RWPE1 (cell line): ENCODE measurements around the gene ASCL2.
A peak's percentile ranks its signal among the peaks of the same experiment; 100 is the strongest.

Source experiments
- CTCF ChIA-PET: fragments of 350-600 bp; sonication (Branson Sonifier 250); formaldehyde crosslinking; extraction: SDS; loops from one replicate; lab custom pipeline; 2021; lab: Yijun Ruan, JAX
- POLR2A ChIA-PET: fragments of 400-600 bp; formaldehyde crosslinking; extraction: SDS; loops from one replicate; lab custom pipeline; 2020; ENCODE audit warnings: antibody characterized with exemption; ENCODE audit not compliant: low non-redundant PET; lab: Yijun Ruan, JAX
- DNase-seq: peaks from one replicate; pipeline ENCODE4 v3.0.0; 2012; ENCODE audit warnings: low spot score
- H3K27ac ChIP-seq: fragments of 450-650 bp; 2 replicates; pipeline ENCODE4 v1.5.1; 2017
- TF ChIP-seq, protein P1 (sequence below): fragments of 450-650 bp; conservative IDR thresholded peaks from 2 replicates; pipeline ENCODE4 v1.5.1; 2017; ENCODE audit warnings: low read depth, mild to moderate bottlenecking

The ASCL2 gene

DNA sequence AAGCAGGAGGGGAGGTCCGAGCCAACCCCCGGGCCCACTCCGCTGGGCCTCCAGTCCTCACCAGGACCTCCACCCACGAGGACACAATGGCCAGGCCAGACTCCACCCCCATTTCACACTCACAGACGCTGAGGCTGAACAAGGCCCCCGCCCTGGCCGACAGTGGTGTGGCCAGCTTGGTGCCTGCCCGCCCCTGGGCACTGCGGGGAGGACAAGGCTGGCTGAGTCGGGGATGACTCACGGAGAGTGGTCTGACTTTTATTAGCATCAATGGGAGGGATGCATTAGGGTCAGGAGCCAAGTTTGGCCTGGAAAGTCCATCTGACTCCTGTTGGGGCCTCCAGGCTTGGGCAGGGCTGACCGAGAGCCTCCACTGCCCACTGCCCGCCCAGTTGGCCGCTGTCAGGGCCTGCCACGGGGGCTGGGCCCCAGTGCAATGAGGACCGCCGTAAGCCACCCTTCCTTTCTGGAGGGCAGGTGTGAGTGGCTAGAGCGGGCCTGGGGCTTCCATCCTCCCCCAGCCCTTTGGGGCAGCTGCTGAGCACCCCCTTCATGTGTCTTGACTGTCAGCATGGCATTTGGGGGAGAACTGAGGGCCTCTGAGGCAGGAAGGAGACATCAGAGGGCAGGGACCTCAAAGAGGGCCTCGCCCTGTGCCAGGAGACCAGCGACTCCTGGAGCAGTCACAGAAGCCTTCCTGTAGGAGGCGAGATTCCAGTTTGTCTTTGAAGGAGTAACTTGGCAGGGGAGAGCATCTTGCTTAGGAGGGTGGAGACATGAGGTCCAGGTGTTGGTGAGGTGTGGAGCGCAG is 42.0 kb upstream of the ASCL2 start:
- DNase-seq, result no peak
- no peak overlapping the region for H3K27ac ChIP-seq
- ChIA-PET CTCF (interaction anchor here (0.5 to 4.1 kb wide), 3 partner anchors 10 to 119 kb away, joined by 3 to 55 read pairs (median 8); no protein-coding TSS in a partner anchor), POLR2A (no interaction called here)
- TF ChIP-seq, protein P1, sequence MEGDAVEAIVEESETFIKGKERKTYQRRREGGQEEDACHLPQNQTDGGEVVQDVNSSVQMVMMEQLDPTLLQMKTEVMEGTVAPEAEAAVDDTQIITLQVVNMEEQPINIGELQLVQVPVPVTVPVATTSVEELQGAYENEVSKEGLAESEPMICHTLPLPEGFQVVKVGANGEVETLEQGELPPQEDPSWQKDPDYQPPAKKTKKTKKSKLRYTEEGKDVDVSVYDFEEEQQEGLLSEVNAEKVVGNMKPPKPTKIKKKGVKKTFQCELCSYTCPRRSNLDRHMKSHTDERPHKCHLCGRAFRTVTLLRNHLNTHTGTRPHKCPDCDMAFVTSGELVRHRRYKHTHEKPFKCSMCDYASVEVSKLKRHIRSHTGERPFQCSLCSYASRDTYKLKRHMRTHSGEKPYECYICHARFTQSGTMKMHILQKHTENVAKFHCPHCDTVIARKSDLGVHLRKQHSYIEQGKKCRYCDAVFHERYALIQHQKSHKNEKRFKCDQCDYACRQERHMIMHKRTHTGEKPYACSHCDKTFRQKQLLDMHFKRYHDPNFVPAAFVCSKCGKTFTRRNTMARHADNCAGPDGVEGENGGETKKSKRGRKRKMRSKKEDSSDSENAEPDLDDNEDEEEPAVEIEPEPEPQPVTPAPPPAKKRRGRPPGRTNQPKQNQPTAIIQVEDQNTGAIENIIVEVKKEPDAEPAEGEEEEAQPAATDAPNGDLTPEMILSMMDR, result no peak

DNA sequence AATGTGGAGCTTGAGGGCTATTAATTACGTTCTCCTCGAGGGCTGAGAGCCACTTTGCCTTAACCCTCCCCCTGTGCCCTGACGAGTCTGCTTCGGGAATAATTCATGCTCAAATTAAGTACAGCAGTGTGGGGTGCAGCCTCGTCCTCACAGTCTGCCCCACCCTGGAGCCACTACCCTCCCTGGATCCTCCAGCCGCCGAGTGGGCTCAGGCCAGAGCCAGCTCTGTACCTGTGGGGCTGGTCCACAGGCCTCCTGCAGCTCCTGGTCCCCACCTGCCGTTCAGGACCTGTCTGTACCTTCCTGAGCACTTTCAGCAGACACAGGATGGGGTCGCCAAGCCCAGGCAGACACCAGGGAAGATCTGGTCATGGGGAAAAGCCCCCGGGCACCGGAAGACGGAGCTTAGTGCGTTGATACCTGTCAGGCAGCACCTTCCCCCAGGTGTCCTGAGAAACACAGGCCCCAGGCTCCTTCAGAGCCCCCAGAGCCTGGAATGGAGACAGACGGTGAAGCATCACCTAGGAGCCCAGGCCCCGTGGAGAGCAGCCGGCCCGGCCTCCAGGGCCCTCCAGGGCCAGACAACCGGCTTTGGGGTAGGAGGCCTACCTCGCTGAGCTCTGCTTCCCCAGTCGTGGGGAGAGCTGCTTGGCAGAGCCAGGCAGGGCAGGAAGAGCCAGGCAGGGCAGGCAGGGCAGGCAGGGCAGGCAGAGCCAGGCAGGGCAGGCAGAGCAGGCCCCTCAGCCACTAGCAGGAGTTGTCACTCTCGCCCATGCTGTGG is 41.2 kb upstream of the ASCL2 start:
- POLR2A ChIA-PET, result no interaction called here
- CTCF ChIA-PET, result interaction anchor here (1.1 to 4.1 kb wide), 2 partner anchors 109 to 118 kb away, joined by 8 to 55 read pairs; no protein-coding TSS in a partner anchor

DNA sequence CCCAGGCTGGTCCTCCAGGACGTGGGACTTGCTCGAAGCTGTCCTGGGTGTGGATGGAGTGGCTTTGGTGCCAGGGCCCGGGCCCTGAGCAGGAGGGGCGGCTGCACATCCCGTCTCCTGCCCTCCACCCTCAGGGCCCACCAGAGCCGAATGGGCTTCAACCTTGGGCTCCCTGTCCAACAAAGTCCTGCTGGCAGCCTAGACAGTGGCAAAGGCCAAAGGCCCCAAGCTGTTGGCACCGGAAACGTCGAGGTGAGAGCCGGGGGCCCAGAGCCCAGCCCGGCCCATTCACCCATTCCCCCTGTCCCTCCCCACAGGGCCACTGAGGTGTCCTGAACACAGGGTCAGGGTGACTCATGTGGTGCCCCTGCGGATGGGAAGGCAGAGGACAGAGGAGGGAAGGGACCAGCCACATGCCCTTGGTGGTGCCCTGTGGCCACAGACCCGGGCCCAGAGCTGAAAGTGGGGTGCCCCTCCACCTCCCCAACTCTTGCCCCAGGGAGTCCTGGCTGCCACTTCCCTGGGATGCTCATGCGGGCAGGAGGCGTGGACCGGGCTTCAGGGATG is 40.5 kb upstream of the ASCL2 start:
- no peak for DNase-seq
- CTCF ChIA-PET, result interaction anchor here (0.6 to 4.1 kb wide), 4 partner anchors 81 to 117 kb away, joined by 3 to 55 read pairs (median 6); no protein-coding TSS in a partner anchor
- H3K27ac ChIP-seq, result no peak overlapping the region
- TF ChIP-seq, protein P1, result no peak
- POLR2A ChIA-PET, result no interaction called here

More for the DNA sequence above, 41.2 kb upstream of the ASCL2 start:
- TF ChIP-seq, protein P1, result no peak
- H3K27ac ChIP-seq, result peak overlapping the region; percentile 9; the same call in 1 of the 2 replicates
- no peak for DNase-seq

DNA sequence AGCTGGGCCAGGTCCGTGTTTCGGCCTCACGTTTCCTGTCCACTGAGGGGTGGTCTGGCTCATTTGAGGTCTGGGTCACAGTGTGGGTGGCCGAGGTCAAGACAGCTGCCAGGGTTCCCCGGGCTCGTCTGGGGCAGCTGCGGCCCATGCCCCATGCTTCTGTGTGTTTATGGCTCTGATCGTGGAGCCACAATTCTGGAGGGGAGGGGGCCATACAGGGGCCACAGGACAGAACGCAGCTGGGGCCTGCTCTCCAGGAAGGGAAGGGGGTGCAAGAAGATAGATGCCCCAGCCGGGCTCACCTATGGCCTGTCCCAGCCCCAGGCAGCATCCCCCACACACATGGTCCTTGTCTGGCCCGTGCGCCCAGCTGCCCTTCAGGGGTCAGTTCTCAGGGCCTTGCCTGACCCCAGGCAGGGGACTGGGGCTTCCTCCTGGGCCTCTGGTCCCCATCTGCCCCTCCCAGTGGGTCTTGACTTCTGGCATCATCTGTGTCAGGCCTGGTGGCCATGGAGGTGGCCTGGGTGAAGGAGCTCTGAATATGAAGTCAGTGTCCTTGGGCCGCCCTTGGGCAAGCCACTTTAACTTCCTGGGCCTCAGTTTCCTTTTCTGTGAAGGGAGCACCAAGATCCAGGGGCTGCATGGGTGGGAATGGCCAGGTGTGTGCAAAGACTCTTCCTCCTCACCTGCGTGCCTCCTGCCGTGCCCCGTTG is 39.8 kb upstream of the ASCL2 start:
- TF ChIP-seq, protein P1, result no peak
- CTCF ChIA-PET, result interaction anchor here (0.6 to 4.1 kb wide), 4 partner anchors 82 to 567 kb away, joined by 3 to 55 read pairs (median 4); no protein-coding TSS in a partner anchor
- POLR2A ChIA-PET, result interaction anchor here (0.5 kb wide), 1 partner anchor 11 kb away, joined by 3 read pairs; no protein-coding TSS in a partner anchor
- H3K27ac ChIP-seq, result no peak overlapping the region
- DNase-seq, result no peak

DNA sequence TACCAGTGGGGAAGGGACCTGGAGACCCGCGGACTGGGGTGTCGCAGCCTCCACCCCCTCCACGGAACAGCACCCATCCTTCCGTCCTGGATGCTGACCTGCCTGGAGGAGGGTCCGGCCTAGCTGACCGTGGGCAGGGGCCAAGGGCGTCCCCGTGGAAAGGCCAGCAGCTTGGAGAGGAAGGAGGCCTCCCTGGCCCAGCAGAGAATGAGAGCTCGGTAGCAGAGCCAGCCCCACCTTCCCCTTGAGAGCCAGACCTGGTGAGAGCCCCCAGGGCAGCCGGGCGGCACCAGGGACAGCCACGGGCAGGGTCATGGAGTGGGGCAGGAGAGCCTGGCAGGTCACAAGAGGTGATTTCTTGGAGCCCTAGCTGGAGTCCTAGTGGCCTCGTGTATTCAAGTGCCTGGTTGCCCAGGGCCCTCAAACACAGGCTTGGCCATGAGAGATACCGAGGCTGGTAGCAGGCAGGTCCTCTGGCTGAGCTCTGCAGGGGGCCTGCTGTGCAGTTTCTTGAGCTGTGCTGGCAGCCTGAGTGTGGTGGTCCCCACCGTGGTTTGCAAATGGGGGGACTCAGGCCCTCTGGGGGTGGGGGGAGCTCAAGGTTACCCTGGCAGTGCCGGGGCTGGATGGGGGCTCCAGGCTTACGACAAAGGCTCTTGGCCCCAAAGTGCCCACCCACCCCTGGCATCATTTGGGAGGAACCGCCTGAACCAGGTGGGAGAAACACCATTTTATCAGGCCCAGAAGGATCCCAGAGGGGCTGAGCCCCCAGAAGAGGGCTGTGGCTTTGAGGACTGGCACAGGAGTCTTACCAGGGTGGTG is 39.1 kb upstream of the ASCL2 start:
- ChIA-PET CTCF (interaction anchor here (0.6 to 4.1 kb wide), 2 partner anchors 111 to 568 kb away, joined by 3 to 55 read pairs; no protein-coding TSS in a partner anchor), POLR2A (interaction anchor here (0.5 kb wide), 1 partner anchor 10 kb away, joined by 3 read pairs; no protein-coding TSS in a partner anchor)
- no peak overlapping the region for H3K27ac ChIP-seq
- TF ChIP-seq, protein P1, result no peak
- DNase-seq, result no peak
